ENCODE measurements around the gene ACVR2B. TPM values are rescaled to one million over a fixed set of nuclear protein-coding genes. Genes with fewer than 3 reads are reported as not detected.

The ACVR2B gene
- total RNA-seq, 1 experiment from 2014 or later: 18.3 TPM

DNA sequence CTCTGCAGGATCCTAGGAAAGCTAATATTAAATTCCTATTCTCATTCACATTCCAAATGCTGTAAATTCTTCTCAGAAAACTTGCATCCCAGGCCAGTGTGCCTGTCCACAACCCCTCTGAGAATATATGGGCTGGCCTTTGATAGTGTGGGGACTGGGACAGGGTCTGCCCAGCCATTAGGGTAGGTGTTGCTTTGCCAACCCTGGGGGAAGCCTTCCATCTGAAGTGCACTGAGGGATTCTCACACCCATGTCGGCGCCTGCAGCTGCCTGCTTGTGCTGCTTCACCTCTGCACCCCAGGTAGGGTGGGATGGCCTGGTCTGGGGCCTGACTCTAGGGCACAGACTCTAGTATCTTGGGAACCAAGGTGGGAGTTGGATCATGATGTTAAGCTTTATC is 27.2 kb downstream of the ACVR2B start:
- H3K9me3 ChIP-seq (ENCODE audit: control insufficient read depth in 1 of 2, insufficient read depth in 1 of 2, low read depth in 1 of 2, low read length in 2 of 2): no peaks in the 10 kb centered on the region
- BruUV-seq (replicated peaks): no TSS peak
- no peak overlapping the region for H3K9ac ChIP-seq (ENCODE audit: low read length)
- H3K4me1 ChIP-seq (ENCODE audit: control insufficient read depth in 1 of 2, insufficient read depth in 2 of 2, low read length in 2 of 2): no peaks in the 10 kb centered on the region
- H3K36me3 ChIP-seq (ENCODE audit: control insufficient read depth in 1 of 2, insufficient read depth in 2 of 2, low read length in 2 of 2): peaks cover 15 to 28% of the 10 kb centered on the region in 2 experiments; a peak in 3 of 4 replicates
- no peak overlapping the region for H3K4me2 ChIP-seq (ENCODE audit: low read length)
- CTCF ChIA-PET: interaction anchor here (1.6 to 1.8 kb wide), 2 partner anchors 11 to 134 kb away, joined by 4 to 10 read pairs; partner anchors contain the start of gene XYLB
- no peak overlapping the region for H3K27ac ChIP-seq (ENCODE audit: low read depth, low read length)
- ATAC-seq (no peak), DNase-seq (ENCODE audit: low read depth, low spot score) (no peak)
- intact Hi-C loops (cut with micrococcal nuclease): loop anchor here (2.0 to 5.0 kb wide), 3 partner anchors 134 to 364 kb away; partner anchors contain the start of gene XYLB
- H3K79me2 ChIP-seq (ENCODE audit: insufficient read depth, low read length): no peaks in the 10 kb centered on the region
- RAD21 ChIA-PET (ENCODE audit: low non-redundant PET in 1 of 2, low total read pairs in 2 of 2, uncharacterized antibody in 2 of 2, unreplicated experiment in 2 of 2): no interaction called here
- no peaks in the 10 kb centered on the region for H3K27me3 ChIP-seq (ENCODE audit: insufficient read depth, low read length)
- no peaks in the 10 kb centered on the region for H4K20me1 ChIP-seq (ENCODE audit: insufficient read depth)
- H2AFZ ChIP-seq (ENCODE audit: low read depth, low read length, poor library complexity, severe bottlenecking): no peak overlapping the region
- H3K9me2 ChIP-seq (ENCODE audit: insufficient read depth): no peaks in the 10 kb centered on the region
- POLR2A ChIA-PET: interaction anchor here (0.6 kb wide), 1 partner anchor 315 kb away, joined by 4 read pairs; the partner anchor contains the start of gene OXSR1
- no peak for TF ChIP-seq ELF1 (IDR thresholded peaks at IDR 0.05; ENCODE audit: borderline replicate concordance, low read depth)
- TF ChIP-seq CBX3 (IDR thresholded peaks at IDR 0.05; ENCODE audit: low read depth): no peak
- no peak for TF ChIP-seq ZNF274 (IDR thresholded peaks at IDR 0.05; ENCODE audit: low read depth, low read length)
- TF ChIP-seq EZH2phosphoT487 (IDR thresholded peaks at IDR 0.05; ENCODE audit: borderline replicate concordance): no peak
- TF ChIP-seq EZH2 (IDR thresholded peaks at IDR 0.05): no peak
- TF ChIP-seq ZFX (IDR thresholded peaks at IDR 0.05): no peak
- no peak for TF ChIP-seq CTCF (IDR thresholded peaks at IDR 0.05 in 2 of 3, conservative IDR thresholded peaks at IDR 0.05 in 1 of 3; ENCODE audit: borderline replicate concordance in 1 of 3, insufficient read depth in 1 of 3, low read depth in 2 of 3, low read length in 2 of 3)
- TF ChIP-seq EGR1 (IDR thresholded peaks at IDR 0.05; ENCODE audit: low read depth): no peak
- TF ChIP-seq ZBTB33 (IDR thresholded peaks at IDR 0.05; ENCODE audit: extremely low read depth, insufficient replicate concordance, low read length): no peak
- no peak for TF ChIP-seq YY1 (IDR thresholded peaks at IDR 0.05; ENCODE audit: extremely low read depth, insufficient replicate concordance, low read depth, low read length)
- no peak for TF ChIP-seq MAX (IDR thresholded peaks at IDR 0.05)
- no peak for TF ChIP-seq RAD21 (IDR thresholded peaks at IDR 0.05; ENCODE audit: low read depth)
- no peak for TF ChIP-seq POLR2A (IDR thresholded peaks at IDR 0.05; ENCODE audit: borderline replicate concordance, extremely low read depth, insufficient read depth, insufficient read length)
- no peak for TF ChIP-seq TCF7L2 (IDR thresholded peaks at IDR 0.05; ENCODE audit: borderline replicate concordance, extremely low read depth, insufficient read depth, insufficient read length)
- no peak for TF ChIP-seq SRF (IDR thresholded peaks at IDR 0.05; ENCODE audit: low read depth)
- no peak for TF ChIP-seq POLR2AphosphoS5 (IDR thresholded peaks at IDR 0.05; ENCODE audit: low read depth, low read length)
- no peak for TF ChIP-seq SP1 (IDR thresholded peaks at IDR 0.05; ENCODE audit: low read depth)
- TF ChIP-seq FOSL1 (IDR thresholded peaks at IDR 0.05; ENCODE audit: low read depth): no peak
- no peak for TF ChIP-seq SIN3A (IDR thresholded peaks at IDR 0.05; ENCODE audit: low read depth)
- no peak overlapping the region for H3K4me3 ChIP-seq (replicated peaks in 1 of 2; ENCODE audit: low read depth in 1 of 2, low read length in 2 of 2)
